Neural cell (in vitro differentiated cells): ENCODE data around the gene CDK12. TPM values are rescaled to one million over a fixed set of nuclear protein-coding genes. Genes with fewer than 3 reads are reported as not detected.

Experiments used
- H2AFZ ChIP-seq: fragments of 200-600, 300-800 bp; sonication (generic), shearing (Covaris generic); 2 replicates; pipeline ENCODE4 v1.6.0; 2014; ENCODE audit warnings: low read depth, mild to moderate bottlenecking, antibody characterized with exemption, low read length, moderate library complexity
- H3F3A ChIP-seq: fragments of 200-600 bp; shearing (Covaris generic); 2 replicates; pipeline ENCODE4 v1.6.1; 2016; ENCODE audit warnings: mild to moderate bottlenecking, moderate library complexity, mixed read lengths, antibody characterized with exemption, low read length; ENCODE audit not compliant: insufficient read depth, poor library complexity, severe bottlenecking
- H3K27ac ChIP-seq: fragments of 200-600, 300-800 bp; sonication (generic), shearing (Covaris generic); 2 replicates; pipeline ENCODE4 v1.5.1; 2014; ENCODE audit warnings: mild to moderate bottlenecking, low read length, moderate library complexity
- H3K27me3 ChIP-seq: fragments of 300-800, 200-600 bp; sonication (generic), shearing (Covaris generic); 2 replicates; pipeline ENCODE4 v1.6.0; 2014; ENCODE audit warnings: mild to moderate bottlenecking, low read depth, low read length, moderate library complexity; ENCODE audit not compliant: insufficient read depth
- H3K36me3 ChIP-seq: fragments of 300-800, 200-600 bp; sonication (generic), shearing (Covaris generic); 2 replicates; pipeline ENCODE4 v1.5.1; 2014; ENCODE audit warnings: mild to moderate bottlenecking, antibody characterized with exemption, low read length, moderate library complexity; ENCODE audit not compliant: insufficient read depth
- H3K4me2 ChIP-seq: fragments of 300-800, 200-600 bp; sonication (generic), shearing (Covaris generic); 2 replicates; pipeline ENCODE4 v1.6.0; 2014; ENCODE audit warnings: mild to moderate bottlenecking, low read length
- H3K4me3 ChIP-seq: fragments of 300-800, 200-600 bp; sonication (generic), shearing (Covaris generic); 2 replicates; pipeline ENCODE4 v1.5.1; 2014; ENCODE audit warnings: mild to moderate bottlenecking, low read length, moderate library complexity
- H3K79me2 ChIP-seq: fragments of 200-600 bp; shearing (Covaris generic); replicated peaks from 2 replicates; pipeline ENCODE4 v1.6.0; 2014; ENCODE audit warnings: mild to moderate bottlenecking, low read length, moderate library complexity; ENCODE audit not compliant: insufficient read depth
- H3K9ac ChIP-seq: fragments of 300-800, 200-600 bp; sonication (generic), shearing (Covaris generic); 2 replicates; pipeline ENCODE4 v1.6.1; 2016; ENCODE audit warnings: mild to moderate bottlenecking, low read length, mixed read lengths
- H3K9me2 ChIP-seq: fragments of 200-600 bp; shearing (Covaris generic); 2 replicates; pipeline ENCODE4 v1.6.1; 2016; ENCODE audit warnings: mild to moderate bottlenecking, low read length, mixed read lengths; ENCODE audit not compliant: insufficient read depth
- H3K9me3 ChIP-seq: fragments of 200-600, 300-800 bp; sonication (generic), shearing (Covaris generic); 2 replicates; pipeline ENCODE4 v1.6.1; 2016; ENCODE audit warnings: mild to moderate bottlenecking, mixed run types, low read length, moderate library complexity, mixed read lengths
- H4K20me1 ChIP-seq: fragments of 200-600 bp; shearing (Covaris generic); 2 replicates; pipeline ENCODE4 v1.6.1; 2016; ENCODE audit warnings: mild to moderate bottlenecking, mixed run types; ENCODE audit not compliant: insufficient read depth
- CTCF ChIP-seq: fragments of 450-650 bp; IDR thresholded peaks from 2 replicates; pipeline ENCODE4 v1.5.1; 2014; ENCODE audit warnings: antibody characterized with exemption, mild to moderate bottlenecking, moderate library complexity; ENCODE audit not compliant: poor library complexity, severe bottlenecking
- EP300 ChIP-seq: fragments of 450-650 bp; conservative IDR thresholded peaks from 2 replicates; pipeline ENCODE4 v1.6.1; 2014; ENCODE audit warnings: antibody characterized with exemption, mild to moderate bottlenecking, moderate library complexity; ENCODE audit not compliant: poor library complexity, severe bottlenecking
- EZH2 ChIP-seq: fragments of 200-600, 300-800 bp; shearing (Covaris generic), sonication (generic); IDR thresholded peaks from 2 replicates; pipeline ENCODE4 v1.6.1; 2014; ENCODE audit warnings: antibody characterized with exemption, low read length, borderline replicate concordance, mild to moderate bottlenecking; ENCODE audit not compliant: insufficient read depth, poor library complexity, severe bottlenecking
- MXI1 ChIP-seq: fragments of 450-650 bp; conservative IDR thresholded peaks from 2 replicates; pipeline ENCODE4 v1.6.1; 2014; ENCODE audit warnings: antibody characterized with exemption, mild to moderate bottlenecking; ENCODE audit not compliant: poor library complexity, severe bottlenecking
- POLR2AphosphoS5 ChIP-seq: IDR thresholded peaks from 2 replicates; pipeline ENCODE4 v1.6.1; 2012
- RAD21 ChIP-seq: fragments of 450-650 bp; conservative IDR thresholded peaks from 2 replicates; pipeline ENCODE4 v1.6.1; 2014; ENCODE audit warnings: antibody characterized with exemption, mild to moderate bottlenecking, moderate library complexity
- SMC3 ChIP-seq: fragments of 450-650 bp; conservative IDR thresholded peaks from 2 replicates; pipeline ENCODE4 v1.6.1; 2014; ENCODE audit warnings: antibody characterized with exemption, mild to moderate bottlenecking, moderate library complexity; ENCODE audit not compliant: poor library complexity
- TAF1 ChIP-seq: IDR thresholded peaks from 2 replicates; pipeline ENCODE4 v1.6.1; 2012; ENCODE audit warnings: low read depth
- polyA plus RNA-seq: library from polyadenylated mRNA; depleted of rRNA; stranded (reverse); fragments of >200 nt; gene quantifications from 2 replicates; pipeline ENCODE4 v1.2.3, GENCODE V29; 2014
- TF ChIP-seq, protein P1 (sequence below): IDR thresholded peaks from 2 replicates; pipeline ENCODE4 v1.6.1; 2012; ENCODE audit warnings: borderline replicate concordance

The CDK12 gene
- polyA plus RNA-seq, 1 donor from 2014 or later: 10.4 TPM

GRCh38 chr17:39578272-39578671, 117.0 kb downstream of the CDK12 start:
- Histone ChIP-seq H4K20me1 (no peaks in the 10 kb centered on the region), H3K9me2 (no peaks in the 10 kb centered on the region), H3K9ac (no peak overlapping the region), H3F3A (no peaks in the 10 kb centered on the region), H3K27ac (no peak overlapping the region), H3K79me2 (no peaks in the 10 kb centered on the region), H3K36me3 (no peaks in the 10 kb centered on the region), H2AFZ (no peak overlapping the region), H3K27me3 (no peaks in the 10 kb centered on the region), H3K9me3 (no peaks in the 10 kb centered on the region), H3K4me2 (no peak overlapping the region), H3K4me3 (no peak overlapping the region)
- no peak for TF ChIP-seq MXI1
- TF ChIP-seq EZH2: no peak
- TF ChIP-seq CTCF: no peak
- TF ChIP-seq RAD21: no peak
- TF ChIP-seq, protein P1, sequence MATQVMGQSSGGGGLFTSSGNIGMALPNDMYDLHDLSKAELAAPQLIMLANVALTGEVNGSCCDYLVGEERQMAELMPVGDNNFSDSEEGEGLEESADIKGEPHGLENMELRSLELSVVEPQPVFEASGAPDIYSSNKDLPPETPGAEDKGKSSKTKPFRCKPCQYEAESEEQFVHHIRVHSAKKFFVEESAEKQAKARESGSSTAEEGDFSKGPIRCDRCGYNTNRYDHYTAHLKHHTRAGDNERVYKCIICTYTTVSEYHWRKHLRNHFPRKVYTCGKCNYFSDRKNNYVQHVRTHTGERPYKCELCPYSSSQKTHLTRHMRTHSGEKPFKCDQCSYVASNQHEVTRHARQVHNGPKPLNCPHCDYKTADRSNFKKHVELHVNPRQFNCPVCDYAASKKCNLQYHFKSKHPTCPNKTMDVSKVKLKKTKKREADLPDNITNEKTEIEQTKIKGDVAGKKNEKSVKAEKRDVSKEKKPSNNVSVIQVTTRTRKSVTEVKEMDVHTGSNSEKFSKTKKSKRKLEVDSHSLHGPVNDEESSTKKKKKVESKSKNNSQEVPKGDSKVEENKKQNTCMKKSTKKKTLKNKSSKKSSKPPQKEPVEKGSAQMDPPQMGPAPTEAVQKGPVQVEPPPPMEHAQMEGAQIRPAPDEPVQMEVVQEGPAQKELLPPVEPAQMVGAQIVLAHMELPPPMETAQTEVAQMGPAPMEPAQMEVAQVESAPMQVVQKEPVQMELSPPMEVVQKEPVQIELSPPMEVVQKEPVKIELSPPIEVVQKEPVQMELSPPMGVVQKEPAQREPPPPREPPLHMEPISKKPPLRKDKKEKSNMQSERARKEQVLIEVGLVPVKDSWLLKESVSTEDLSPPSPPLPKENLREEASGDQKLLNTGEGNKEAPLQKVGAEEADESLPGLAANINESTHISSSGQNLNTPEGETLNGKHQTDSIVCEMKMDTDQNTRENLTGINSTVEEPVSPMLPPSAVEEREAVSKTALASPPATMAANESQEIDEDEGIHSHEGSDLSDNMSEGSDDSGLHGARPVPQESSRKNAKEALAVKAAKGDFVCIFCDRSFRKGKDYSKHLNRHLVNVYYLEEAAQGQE: no peak
- no peak for TF ChIP-seq SMC3
- TF ChIP-seq POLR2AphosphoS5: no peak
- TF ChIP-seq TAF1: no peak
- TF ChIP-seq EP300: no peak

DNA sequence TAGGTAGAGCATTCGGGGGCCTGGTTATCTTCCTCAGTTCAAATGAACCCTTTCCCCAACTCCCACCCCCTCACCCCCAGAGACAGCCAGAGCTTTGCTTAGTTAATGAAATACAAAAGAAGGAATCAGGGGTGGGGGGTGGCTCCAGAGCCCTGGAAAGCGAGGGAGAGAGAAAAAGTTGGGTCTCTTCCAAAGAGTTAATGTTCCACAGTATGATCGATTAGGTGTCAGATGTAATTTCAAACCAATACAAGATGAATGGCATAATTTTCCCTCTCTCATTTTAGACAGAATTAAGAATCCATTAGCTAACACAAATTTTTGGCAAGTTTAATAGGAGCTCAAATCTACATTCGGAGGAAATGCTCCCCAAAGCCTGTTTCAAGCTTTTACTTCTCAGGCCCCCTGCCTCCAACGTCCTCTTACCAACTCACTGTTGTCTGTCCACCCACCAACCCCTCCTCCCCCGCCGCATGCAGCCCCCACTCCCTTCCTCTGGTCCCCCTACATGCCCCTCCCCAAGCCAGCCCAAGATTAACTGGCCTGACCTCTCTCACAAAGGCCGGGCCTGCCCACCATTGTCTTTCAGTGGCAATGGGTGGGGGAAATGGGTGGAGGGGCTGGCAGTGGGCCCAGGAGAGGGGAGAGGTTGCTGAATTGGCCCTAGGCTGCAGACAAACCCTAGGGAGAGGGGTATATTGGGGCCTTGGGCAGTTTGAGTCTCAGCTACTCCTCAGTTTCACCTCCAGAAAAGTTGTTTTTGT, 118.2 kb downstream of the CDK12 start:
- no peaks in the 10 kb centered on the region for H3K27me3 ChIP-seq
- H3K27ac ChIP-seq: no peak overlapping the region
- no peaks in the 10 kb centered on the region for H3K9me3 ChIP-seq
- no peaks in the 10 kb centered on the region for H3K79me2 ChIP-seq
- H3K4me3 ChIP-seq: no peak overlapping the region
- no peaks in the 10 kb centered on the region for H3F3A ChIP-seq
- H3K36me3 ChIP-seq: no peaks in the 10 kb centered on the region
- H3K4me2 ChIP-seq: no peak overlapping the region
- H3K9me2 ChIP-seq: no peaks in the 10 kb centered on the region
- no peak overlapping the region for H2AFZ ChIP-seq
- no peaks in the 10 kb centered on the region for H4K20me1 ChIP-seq
- TF ChIP-seq EP300 (no peak), RAD21 (no peak), CTCF (no peak), EZH2 (no peak), MXI1 (no peak), SMC3 (no peak), POLR2AphosphoS5 (no peak)
- TF ChIP-seq, protein P1: no peak
- no peak overlapping the region for H3K9ac ChIP-seq
